Lower lobe of right lung (tissue), 2 donors: ENCODE measurements around the gene IL36RN. TPM values are rescaled to one million over a fixed set of nuclear protein-coding genes. Genes with fewer than 3 reads are reported as not detected.

Experiments
- ATAC-seq, 2 donors: fragments of 200-7000 bp; cut with Tn5 transposase; one replicate each; pipeline ENCODE4 v1.9.1; 2020 to 2022; ENCODE audit warnings: mild to moderate bottlenecking in 2 of 2, moderate library complexity in 2 of 2
- DNase-seq: peaks from one replicate; pipeline ENCODE4 v3.0.0-alpha.2; 2020
- H3K27ac ChIP-seq: fragments of 200-600 bp; one replicate; pipeline ENCODE4 v1.8.0; 2022
- H3K27me3 ChIP-seq: fragments of 200-600 bp; one replicate; pipeline ENCODE4 v1.8.0; 2022; ENCODE audit warnings: low read depth
- H3K36me3 ChIP-seq: fragments of 200-600 bp; one replicate; pipeline ENCODE4 v1.8.0; 2022; ENCODE audit warnings: mild to moderate bottlenecking
- H3K4me1 ChIP-seq: fragments of 200-600 bp; one replicate; pipeline ENCODE4 v1.8.0; 2022
- H3K4me3 ChIP-seq: fragments of 200-600 bp; one replicate; pipeline ENCODE4 v1.8.0; 2022; ENCODE audit warnings: mild to moderate bottlenecking
- H3K9me3 ChIP-seq: fragments of 200-600 bp; one replicate; pipeline ENCODE4 v1.8.0; 2022
- intact Hi-C: fragments of 100-400 bp; cut with DNase I; formaldehyde crosslinking; loops from one replicate; pipeline ENCODE4 v1.11.0; 2022
- total RNA-seq: library from RNA; stranded (reverse); fragmentation: NEBNext Ultra II Directional; extraction: Animal tissue kit (Norgen Biotek cat#: 25700); gene quantifications from one replicate; pipeline ENCODE4 v1.2.1, GENCODE V29; 2021
- TF ChIP-seq, protein P1 (sequence below): fragments of 200-600 bp; IDR thresholded peaks from one replicate; pipeline ENCODE4 v1.8.0; 2022; ENCODE audit warnings: antibody characterized with exemption, mild to moderate bottlenecking
- donor health status: DM: no; HTN: yes; CAD: no; lungs with severe emphysema.

The IL36RN gene
- total RNA-seq, 1 donor from 2014 or later = not detected

DNA sequence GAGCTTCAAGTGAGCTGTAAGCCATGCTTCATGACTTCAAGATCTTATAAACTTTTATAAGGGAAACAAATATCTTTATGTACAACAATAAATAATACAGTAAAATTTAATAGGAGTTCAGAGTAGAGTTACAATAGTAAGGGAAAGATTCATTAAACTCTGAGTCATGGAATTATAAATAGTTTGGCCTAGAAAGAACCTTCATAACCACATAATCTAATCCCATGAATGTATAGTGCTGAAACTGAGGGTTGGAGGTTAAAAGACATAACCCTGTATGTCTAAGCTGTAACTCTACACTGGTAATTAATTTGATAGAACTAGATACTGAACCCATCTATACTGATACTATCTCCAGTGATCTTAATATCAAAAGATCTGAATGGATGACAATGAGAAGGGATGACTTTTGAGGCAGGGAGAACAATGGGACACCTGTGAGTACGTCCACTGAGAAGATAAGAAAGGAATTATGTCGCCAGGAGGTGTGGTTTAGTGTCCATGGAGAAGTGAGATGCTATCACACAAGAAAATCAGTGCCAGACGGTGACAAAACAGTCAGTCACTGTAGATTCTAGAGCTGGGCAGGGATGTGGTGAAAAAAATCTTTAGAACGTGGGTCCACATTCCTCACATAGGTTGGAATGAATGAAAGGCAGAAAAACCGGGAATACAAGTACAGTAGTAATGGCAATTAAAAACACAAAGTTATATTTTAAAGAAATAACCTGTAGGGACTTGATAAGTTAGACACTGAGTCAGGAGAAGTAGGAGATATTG, 9.9 kb downstream of the IL36RN start:
- intact Hi-C loops = no loop called here
- no peak for ATAC-seq
- H3K4me1 ChIP-seq = no peaks in the 10 kb centered on the region

DNA sequence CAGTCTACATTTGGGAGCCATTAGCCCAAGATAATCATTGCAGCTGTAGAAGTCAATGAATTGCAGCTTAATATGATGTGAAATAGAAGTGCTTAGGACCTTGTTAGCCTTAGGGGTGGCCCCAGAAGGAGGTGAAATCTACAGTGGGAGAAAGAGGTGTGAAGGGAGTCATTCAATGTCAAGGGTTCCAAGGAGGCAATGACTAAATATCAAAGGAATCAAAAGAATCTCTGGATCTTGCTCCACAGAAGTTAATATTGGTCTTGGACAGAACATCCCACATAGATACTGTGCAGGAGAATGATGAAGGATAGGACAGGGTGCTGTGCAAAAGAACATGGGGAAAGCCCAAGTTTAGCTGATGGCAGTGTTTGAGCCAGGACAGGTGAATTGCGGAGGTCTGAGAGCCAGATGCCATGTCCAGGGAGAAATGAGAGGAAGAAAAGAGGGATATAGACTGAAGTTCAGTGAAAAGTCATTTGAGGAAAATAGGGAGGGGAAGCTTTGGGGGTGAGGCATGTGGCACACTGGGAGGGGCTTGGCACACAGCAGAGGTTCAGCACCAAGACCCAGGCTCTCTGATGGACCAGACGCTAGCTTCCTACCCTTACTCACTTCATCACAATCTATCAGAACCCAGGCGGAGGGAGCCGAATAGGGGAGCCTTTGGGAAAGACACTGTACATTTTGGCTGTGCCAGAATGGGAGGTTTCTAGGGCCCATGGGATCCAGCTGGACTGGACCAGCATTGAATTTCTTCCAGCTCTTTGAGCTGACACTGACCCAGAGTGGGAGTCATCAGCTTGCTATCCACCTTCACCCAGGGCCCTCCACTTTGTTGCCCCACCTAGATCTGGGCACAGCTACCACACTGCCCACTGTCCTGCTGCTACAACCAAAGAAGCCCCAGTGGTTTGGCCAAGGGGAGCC, 10.9 kb downstream of the IL36RN start:
- DNase-seq (no peak), ATAC-seq (peak in 1 of 2 donors; percentile 16)
- TF ChIP-seq, protein P1, sequence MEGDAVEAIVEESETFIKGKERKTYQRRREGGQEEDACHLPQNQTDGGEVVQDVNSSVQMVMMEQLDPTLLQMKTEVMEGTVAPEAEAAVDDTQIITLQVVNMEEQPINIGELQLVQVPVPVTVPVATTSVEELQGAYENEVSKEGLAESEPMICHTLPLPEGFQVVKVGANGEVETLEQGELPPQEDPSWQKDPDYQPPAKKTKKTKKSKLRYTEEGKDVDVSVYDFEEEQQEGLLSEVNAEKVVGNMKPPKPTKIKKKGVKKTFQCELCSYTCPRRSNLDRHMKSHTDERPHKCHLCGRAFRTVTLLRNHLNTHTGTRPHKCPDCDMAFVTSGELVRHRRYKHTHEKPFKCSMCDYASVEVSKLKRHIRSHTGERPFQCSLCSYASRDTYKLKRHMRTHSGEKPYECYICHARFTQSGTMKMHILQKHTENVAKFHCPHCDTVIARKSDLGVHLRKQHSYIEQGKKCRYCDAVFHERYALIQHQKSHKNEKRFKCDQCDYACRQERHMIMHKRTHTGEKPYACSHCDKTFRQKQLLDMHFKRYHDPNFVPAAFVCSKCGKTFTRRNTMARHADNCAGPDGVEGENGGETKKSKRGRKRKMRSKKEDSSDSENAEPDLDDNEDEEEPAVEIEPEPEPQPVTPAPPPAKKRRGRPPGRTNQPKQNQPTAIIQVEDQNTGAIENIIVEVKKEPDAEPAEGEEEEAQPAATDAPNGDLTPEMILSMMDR = no peak
- intact Hi-C loops = no loop called here
- Histone ChIP-seq H3K27ac (no peak overlapping the region), H3K4me1 (no peaks in the 10 kb centered on the region), H3K36me3 (no peaks in the 10 kb centered on the region), H3K4me3 (no peak overlapping the region), H3K27me3 (no peaks in the 10 kb centered on the region), H3K9me3 (no peaks in the 10 kb centered on the region)

More for the DNA sequence above, 9.9 kb downstream of the IL36RN start:
- Histone ChIP-seq H3K27ac (no peak overlapping the region), H3K27me3 (no peaks in the 10 kb centered on the region), H3K9me3 (no peaks in the 10 kb centered on the region), H3K36me3 (no peaks in the 10 kb centered on the region), H3K4me3 (no peak overlapping the region)
- no peak for DNase-seq
- TF ChIP-seq, protein P1 = no peak

DNA sequence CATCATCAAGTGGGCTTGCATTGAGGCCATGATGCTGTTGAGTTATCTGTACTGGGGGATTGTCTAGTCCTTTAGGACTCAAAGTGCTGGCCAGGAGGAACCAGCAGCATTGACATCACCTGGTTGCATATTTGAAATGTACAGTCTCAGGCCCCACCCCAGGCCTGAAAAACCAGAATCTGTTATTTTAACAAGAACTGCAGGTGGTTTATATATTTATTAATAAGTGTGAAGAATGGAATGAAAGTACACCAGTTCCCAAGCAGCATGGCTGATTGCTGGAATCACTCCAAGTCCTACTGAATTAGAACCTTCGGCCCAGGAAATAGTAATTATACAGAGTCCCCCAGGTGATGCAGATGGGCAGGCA, 11.6 kb downstream of the IL36RN start:
- no peaks in the 10 kb centered on the region for H3K36me3 ChIP-seq
- ATAC-seq (no peak), DNase-seq (no peak)
- H3K4me3 ChIP-seq = no peak overlapping the region
- no peaks in the 10 kb centered on the region for H3K9me3 ChIP-seq
- H3K27ac ChIP-seq = no peak overlapping the region
- intact Hi-C loops = no loop called here
- TF ChIP-seq, protein P1 = no peak
- H3K4me1 ChIP-seq = no peaks in the 10 kb centered on the region
- no peaks in the 10 kb centered on the region for H3K27me3 ChIP-seq

DNA sequence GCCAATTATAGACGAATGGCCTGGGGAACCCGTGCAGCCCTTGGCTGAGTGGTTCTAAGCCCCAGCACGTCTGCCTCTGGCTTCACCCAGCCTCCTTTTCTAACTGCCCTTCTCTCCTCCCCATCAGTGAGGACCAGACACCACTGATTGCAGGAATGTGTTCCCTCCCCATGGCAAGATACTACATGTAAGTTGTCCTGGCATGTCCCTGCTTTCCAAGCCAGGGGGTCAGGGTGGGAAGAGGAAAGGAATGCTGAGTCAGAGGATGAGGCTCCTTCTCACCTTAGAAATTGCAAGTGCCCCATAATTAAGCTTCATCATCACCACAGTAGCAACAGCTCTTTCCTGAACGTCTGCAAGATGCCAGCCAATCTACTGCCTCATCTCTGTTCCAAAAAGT, 13.6 kb downstream of the IL36RN start:
- H3K27ac ChIP-seq = no peak overlapping the region
- intact Hi-C loops = no loop called here
- no peak for ATAC-seq

DNA sequence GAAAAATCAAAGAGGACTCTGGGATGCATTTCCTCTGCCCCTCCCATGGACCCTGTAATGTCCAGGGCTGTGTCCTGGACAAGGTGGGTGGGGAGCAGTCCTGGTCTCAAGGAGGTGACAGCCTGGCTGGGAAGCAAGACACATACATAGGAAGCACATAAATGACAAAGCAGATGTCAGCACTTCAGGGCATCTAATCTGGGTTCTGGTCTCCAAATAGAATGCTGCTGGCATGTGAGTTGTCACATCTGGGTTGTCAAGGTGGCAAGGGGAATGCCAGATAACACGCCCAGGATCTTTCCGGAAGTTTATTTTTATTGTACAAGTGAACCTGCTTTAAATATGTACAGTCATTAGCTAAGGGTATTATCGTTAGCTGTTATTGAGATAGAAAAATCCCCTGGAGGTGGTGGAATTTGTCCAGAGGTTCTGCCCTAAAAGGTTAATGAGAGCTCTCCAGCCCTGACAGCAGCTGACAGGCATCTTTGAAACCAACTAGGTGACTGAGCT, 14.4 kb downstream of the IL36RN start:
- no peaks in the 10 kb centered on the region for H3K4me1 ChIP-seq
- no peak for ATAC-seq
- no peak for DNase-seq
- TF ChIP-seq, protein P1 = no peak
- H3K27ac ChIP-seq = no peak overlapping the region
- no peaks in the 10 kb centered on the region for H3K9me3 ChIP-seq
- intact Hi-C loops = no loop called here
- no peaks in the 10 kb centered on the region for H3K36me3 ChIP-seq
- no peak overlapping the region for H3K4me3 ChIP-seq
- no peaks in the 10 kb centered on the region for H3K27me3 ChIP-seq

More for the DNA sequence above, 13.6 kb downstream of the IL36RN start:
- no peak for DNase-seq
- H3K36me3 ChIP-seq = no peaks in the 10 kb centered on the region
- H3K27me3 ChIP-seq = no peaks in the 10 kb centered on the region
- no peaks in the 10 kb centered on the region for H3K9me3 ChIP-seq
- TF ChIP-seq, protein P1 = no peak
- H3K4me3 ChIP-seq = no peak overlapping the region
- no peaks in the 10 kb centered on the region for H3K4me1 ChIP-seq
